H1 (cell line): ENCODE measurements around the gene ATAT1. TPM values are rescaled to one million over a fixed set of nuclear protein-coding genes. Genes with fewer than 3 reads are reported as not detected.
A peak's percentile ranks its signal among the peaks of the same experiment; 100 is the strongest.

Experiments
- CTCF ChIA-PET: fragments of 300-600 bp; sonication (Branson Sonifier 250); formaldehyde crosslinking; loops from one replicate; lab custom pipeline; 2021; ENCODE audit not compliant: partially characterized antibody; lab: Charles Lee
- POLR2A ChIA-PET: fragments of 300-600 bp; sonication (Branson Sonifier 250); formaldehyde crosslinking; loops from one replicate; lab custom pipeline; 2021; ENCODE audit warnings: inconsistent platforms; ENCODE audit not compliant: partially characterized antibody; lab: Charles Lee
- DNase-seq, 2 experiments: peaks; one replicate each; pipeline versions ENCODE4 v3.0.0 to v3.0.0-alpha.2; 2010 to 2022; ENCODE audit warnings: low spot score in 2 of 2, low read depth in 1 of 2, mixed read lengths in 1 of 2
- FAIRE-seq: peaks from 2 replicates; lab custom pipeline; 2011; peaks lifted over from hg19 to GRCh38; lab: Jason Lieb, UNC
- H2AFZ ChIP-seq: 2 replicates; pipeline ENCODE4 v1.8.1; 2012; ENCODE audit warnings: low read length, inconsistent platforms
- H2AK5ac ChIP-seq: 2 replicates; pipeline ENCODE4 v1.6.1; 2013; ENCODE audit warnings: low read depth, low read length
- H2BK120ac ChIP-seq: replicated peaks from 2 replicates; pipeline ENCODE3; 2013; ENCODE audit warnings: low read depth, low read length, inconsistent platforms
- H2BK12ac ChIP-seq: 2 replicates; pipeline ENCODE4 v1.6.1; 2013; ENCODE audit warnings: low read depth, low read length
- H2BK15ac ChIP-seq: 2 replicates; pipeline ENCODE4 v1.6.1; 2013; ENCODE audit warnings: low read length
- H2BK20ac ChIP-seq: 2 replicates; pipeline ENCODE4 v1.6.1; 2013; ENCODE audit warnings: low read length
- H2BK5ac ChIP-seq: 2 replicates; pipeline ENCODE4 v1.6.1; 2013; ENCODE audit warnings: low read depth, low read length
- H3K14ac ChIP-seq: 2 replicates; pipeline ENCODE4 v1.6.1; 2013; ENCODE audit warnings: inconsistent platforms; ENCODE audit not compliant: insufficient read length
- H3K18ac ChIP-seq: 2 replicates; pipeline ENCODE4 v1.6.1; 2013; ENCODE audit warnings: low read length; ENCODE audit errors: extremely low read depth
- H3K23ac ChIP-seq: 2 replicates; pipeline ENCODE4 v1.6.1; 2013; ENCODE audit warnings: inconsistent platforms; ENCODE audit not compliant: insufficient read length
- H3K23me2 ChIP-seq: 2 replicates; pipeline ENCODE4 v1.6.1; 2013; ENCODE audit warnings: low read depth, low read length
- H3K27ac ChIP-seq: 2 replicates; pipeline ENCODE4 v1.6.1; 2011; ENCODE audit warnings: low read depth, low read length, inconsistent platforms
- H3K27me3 ChIP-seq, 4 experiments: replicated peaks in 1 of 4; 1 replicate in 1 of 4; 2 replicates in 3 of 4; pipeline versions ENCODE4 v1.6.1 to v1.8.1; 2011 to 2013; ENCODE audit warnings: low read length in 3 of 4, mild to moderate bottlenecking in 3 of 4, inconsistent platforms in 2 of 4, mixed read lengths in 2 of 4, moderate library complexity in 1 of 4; ENCODE audit not compliant: control insufficient read depth in 3 of 4, insufficient read depth in 3 of 4; ENCODE audit errors: extremely low read depth in 1 of 4
- H3K36me3 ChIP-seq, 4 experiments: 2 replicates each; pipeline versions ENCODE4 v1.6.1 to v1.8.1; 2011 to 2013; ENCODE audit warnings: mild to moderate bottlenecking in 4 of 4, low read length in 3 of 4, moderate library complexity in 2 of 4, control low read depth in 1 of 4, inconsistent platforms in 1 of 4; ENCODE audit not compliant: insufficient read depth in 4 of 4, control insufficient read depth in 2 of 4
- H3K4ac ChIP-seq: replicated peaks from 2 replicates; pipeline ENCODE3; 2013; ENCODE audit warnings: low read length, low read depth, mixed read lengths, inconsistent platforms; ENCODE audit not compliant: insufficient read length
- H3K4me1 ChIP-seq, 4 experiments: replicated peaks in 1 of 4; 1 replicate in 1 of 4; 2 replicates in 3 of 4; pipeline versions ENCODE4 v1.6.1 to v1.8.1; 2011 to 2013; ENCODE audit warnings: low read length in 3 of 4, inconsistent platforms in 2 of 4, mixed read lengths in 1 of 4; ENCODE audit not compliant: insufficient read depth in 4 of 4, control insufficient read depth in 3 of 4
- H3K4me2 ChIP-seq, 2 experiments: 2 replicates each; pipeline versions ENCODE4 v1.6.1 to v1.8.1; 2011 to 2013; ENCODE audit warnings: low read depth in 2 of 2, low read length in 2 of 2, control low read depth in 1 of 2, inconsistent platforms in 1 of 2, mild to moderate bottlenecking in 1 of 2; ENCODE audit not compliant: insufficient read depth in 1 of 2
- H3K4me3 ChIP-seq, 4 experiments: fragments of 200-600, 300-600 bp in 1 of 4; sonication (generic), shearing (Covaris generic), sonication (Bioruptor Twin) in 1 of 4; 2 replicates each; pipeline versions ENCODE4 v1.5.1 to v1.8.1; 2011 to 2016; ENCODE audit warnings: low read length in 4 of 4, low read depth in 3 of 4, control low read depth in 2 of 4, inconsistent platforms in 2 of 4, mild to moderate bottlenecking in 2 of 4, mixed read lengths in 1 of 4, moderate library complexity in 1 of 4; ENCODE audit not compliant: insufficient read depth in 2 of 4; ENCODE audit errors: extremely low read depth in 1 of 4
- H3K56ac ChIP-seq: replicated peaks from 2 replicates; pipeline ENCODE3; 2013; ENCODE audit warnings: low read depth, mild to moderate bottlenecking, mixed read lengths, low read length, inconsistent platforms; ENCODE audit not compliant: insufficient read length
- H3K79me1 ChIP-seq: 2 replicates; pipeline ENCODE4 v1.6.1; 2013; ENCODE audit warnings: low read depth, low read length, control low read depth
- H3K79me2 ChIP-seq, 2 experiments: 2 replicates each; pipeline versions ENCODE4 v1.6.1 to v1.8.1; 2012 to 2013; ENCODE audit warnings: low read length in 2 of 2, mild to moderate bottlenecking in 2 of 2, inconsistent platforms in 1 of 2; ENCODE audit not compliant: insufficient read depth in 2 of 2, control insufficient read depth in 1 of 2
- H3K9ac ChIP-seq, 4 experiments: replicated peaks in 1 of 4; 1 replicate in 1 of 4; 2 replicates in 3 of 4; pipeline versions ENCODE4 v1.6.1 to v1.8.1; 2011 to 2013; ENCODE audit warnings: low read depth in 3 of 4, low read length in 3 of 4, control low read depth in 2 of 4, mild to moderate bottlenecking in 2 of 4, moderate library complexity in 2 of 4, inconsistent platforms in 1 of 4; ENCODE audit errors: extremely low read depth in 1 of 4
- H3K9me3 ChIP-seq, 2 experiments: 2 replicates each; pipeline versions ENCODE4 v1.6.1 to v1.8.1; 2012 to 2013; ENCODE audit warnings: mild to moderate bottlenecking in 2 of 2, moderate library complexity in 2 of 2, control low read depth in 1 of 2, inconsistent platforms in 1 of 2, low read depth in 1 of 2, low read length in 1 of 2, mixed read lengths in 1 of 2; ENCODE audit not compliant: insufficient read depth in 2 of 2
- H4K20me1 ChIP-seq, 2 experiments: replicated peaks in 1 of 2; 2 replicates each; pipeline versions ENCODE3 to v1.8.1; 2011 to 2013; ENCODE audit warnings: inconsistent platforms in 2 of 2, low read length in 2 of 2, mild to moderate bottlenecking in 1 of 2; ENCODE audit not compliant: insufficient read depth in 2 of 2, control insufficient read depth in 1 of 2
- H4K5ac ChIP-seq: 2 replicates; pipeline ENCODE4 v1.6.1; 2013; ENCODE audit warnings: low read length, low read depth, mixed read lengths, inconsistent platforms; ENCODE audit not compliant: insufficient read length
- H4K8ac ChIP-seq: 2 replicates; pipeline ENCODE4 v1.8.0; 2013; ENCODE audit warnings: mild to moderate bottlenecking, moderate library complexity, low read length, inconsistent platforms; ENCODE audit not compliant: insufficient read depth; ENCODE audit errors: extremely low read depth
- H4K91ac ChIP-seq: replicated peaks from 2 replicates; pipeline ENCODE3; 2013; ENCODE audit warnings: low read length, mixed read lengths, inconsistent platforms; ENCODE audit not compliant: insufficient read length
- ATF2 ChIP-seq: IDR thresholded peaks from 2 replicates; pipeline ENCODE4 v1.6.1; 2012; ENCODE audit warnings: low read length, inconsistent platforms
- CEBPB ChIP-seq: IDR thresholded peaks from 2 replicates; pipeline ENCODE4 v1.6.1; 2012; ENCODE audit warnings: low read depth, low read length
- HDAC2 ChIP-seq, 2 experiments: fragments of 300-600 bp in 1 of 2; sonication (generic) in 1 of 2; IDR thresholded peaks; 2 replicates each; pipeline ENCODE4 v1.6.1; 2011 to 2012; ENCODE audit warnings: low read depth in 2 of 2, low read length in 2 of 2, mild to moderate bottlenecking in 2 of 2, moderate library complexity in 2 of 2, borderline replicate concordance in 1 of 2, inconsistent platforms in 1 of 2
- POU5F1 ChIP-seq: IDR thresholded peaks from 2 replicates; pipeline ENCODE4 v1.6.1; 2011; ENCODE audit warnings: low read depth, mild to moderate bottlenecking, low read length, moderate library complexity
- RXRA ChIP-seq: IDR thresholded peaks from 2 replicates; pipeline ENCODE4 v1.6.1; 2011; ENCODE audit warnings: low read depth, mild to moderate bottlenecking, low read length, moderate library complexity; ENCODE audit not compliant: insufficient read depth
- SAP30 ChIP-seq: fragments of 300-600 bp; sonication (generic); IDR thresholded peaks from 2 replicates; pipeline ENCODE4 v1.7.1; 2012; ENCODE audit warnings: low read length, moderate library complexity, mild to moderate bottlenecking, inconsistent platforms; ENCODE audit not compliant: insufficient read depth, insufficient replicate concordance
- SIN3A ChIP-seq, 2 experiments: IDR thresholded peaks in 1 of 2; conservative IDR thresholded peaks in 1 of 2; 2 replicates each; pipeline ENCODE4 v1.6.1; 2011 to 2012; ENCODE audit warnings: low read length in 2 of 2, improper control_type of control experiment in 1 of 2, low read depth in 1 of 2, mild to moderate bottlenecking in 1 of 2
- TBP ChIP-seq: IDR thresholded peaks from 2 replicates; pipeline ENCODE4 v1.6.1; 2011; ENCODE audit warnings: low read depth, low read length, improper control_type of control experiment
- WGBS, 2 experiments: shearing (Covaris generic) in 1 of 2; methylation state at CpG; one replicate each; pipeline versions ENCODE4 v1.1.6 to v1.1.7; 2013 to 2015; ENCODE audit warnings: low lambda C conversion rate in 2 of 2, mixed read lengths in 2 of 2, inconsistent platforms in 1 of 2, low coverage in 1 of 2, missing lambda C conversion rate in 1 of 2; ENCODE audit not compliant: insufficient replicate concordance in 2 of 2, insufficient coverage in 1 of 2, insufficient read length in 1 of 2; ENCODE audit errors: extremely low coverage in 1 of 2, missing lambda C conversion rate in 1 of 2; 5-methylcytosine and 5-hydroxymethylcytosine counted together
- polyA plus RNA-seq, 7 experiments: library from polyadenylated mRNA; depleted of rRNA in 3 of 7; stranded (reverse) in 5 of 7; unstranded in 2 of 7; fragments of >200 nt in 5 of 7; fragments of 200-250 nt in 2 of 7; gene quantifications; 1 replicate in 5 of 7; 2 replicates in 1 of 7; 4 replicates in 1 of 7; pipeline versions ENCODE4 v1.2.1 to v1.2.3, GENCODE V29; 2011 to 2013; ENCODE audit warnings: missing spikeins in 2 of 7, mixed read lengths in 2 of 7
- total RNA-seq: library from RNA; stranded (reverse); fragmentation: NEBNext Ultra II Directional; extraction: Animal tissue kit (Norgen Biotek cat#: 25700); gene quantifications from 2 replicates; pipeline ENCODE4 v1.2.1, GENCODE V29; 2021

The ATAT1 gene
- total and polyA plus RNA-seq, 2 of the 8 experiments (the other 6 are each of a cell fraction or from before 2014, with no cell fraction given), result 14.4 to 14.6 TPM

- WGBS, 2 experiments, result 90% methylated on average over 11 of the region's 11 CpGs; no CpG with 5 or more reads in 1 of the 2 experiments
- Histone ChIP-seq H3K4me2 (peak overlapping the region; percentile 82 to 94), H3K23ac (no peak overlapping the region), H3K4ac (no peak overlapping the region), H3K56ac (no peak overlapping the region), H3K9ac (no peak overlapping the region; a peak in 3 of 7 replicates), H3K23me2 (peaks cover 13% of the 10 kb centered on the region), H4K20me1 (peaks cover 0 to 3% of the 10 kb centered on the region in 2 experiments), H4K5ac (no peak overlapping the region), H2BK12ac (no peak overlapping the region), H3K79me2 (peaks cover 0 to 13% of the 10 kb centered on the region in 2 experiments; a peak in 3 of 4 replicates), H4K8ac (no peak overlapping the region), H2AK5ac (peak overlapping the region; percentile 83; the same call in 1 of the 2 replicates), H2AFZ (no peak overlapping the region), H2BK120ac (no peak overlapping the region), H3K18ac (no peak overlapping the region), H3K4me1 (peaks cover 0 to 31% (median 20%) of the 10 kb centered on the region in 4 experiments; a peak in 6 of 7 replicates), H2BK5ac (no peak overlapping the region), H3K4me3 (no peak overlapping the region), H2BK15ac (0 out of 2 replicates have a peak overlapping the region, but pooled peaks have one; percentile 10), H3K14ac (no peak overlapping the region), H3K27me3 (no peaks in the 10 kb centered on the region), H3K36me3 (no peaks in the 10 kb centered on the region; a peak in 1 of 8 replicates), H3K9me3 (no peaks in the 10 kb centered on the region), H2BK20ac (no peak overlapping the region), H4K91ac (no peak overlapping the region), H3K27ac (no peak overlapping the region), H3K79me1 (peaks cover 4% of the 10 kb centered on the region; the same call in 1 of the 2 replicates)
- CTCF ChIA-PET, result interaction anchor here (0.5 to 3.7 kb wide), 14 partner anchors 11 to 394 kb away, joined by 3 to 28 read pairs (median 3); partner anchors contain the start of genes DHX16 and MDC1
- FAIRE-seq (no peak), DNase-seq (no peak)
- POLR2A ChIA-PET, result interaction anchor here (0.6 to 26.7 kb wide), 9 partner anchors 8 to 79 kb away, joined by 3 to 732 read pairs (median 7); partner anchors contain the start of genes FLOT1, IER3, MDC1 and MRPS18B
- TF ChIP-seq HDAC2 (IDR thresholded peaks at IDR 0.05; ENCODE audit: borderline replicate concordance in 1 of 2, low read depth in 2 of 2, low read length in 2 of 2) (no peak), CEBPB (no peak), TBP (no peak), RXRA (no peak), SAP30 (no peak), ATF2 (no peak), POU5F1 (no peak), SIN3A (conservative IDR thresholded peaks at IDR 0.05 in 1 of 2, IDR thresholded peaks at IDR 0.05 in 1 of 2; ENCODE audit: low read depth in 1 of 2, low read length in 2 of 2) (no peak)
Observed at GRCh38 chr6:30689022-30689865, 62.6 kb downstream of the ATAT1 start.
